Tibial nerve (tissue), 4 donors: ENCODE data around the gene MRPL40.

Experiments used
- EP300 ChIP-seq, 2 donors: sonication (generic); formaldehyde crosslinking; IDR thresholded peaks; one replicate each; pipeline ENCODE4 v1.6.1; 2017; ENCODE audit warnings: antibody characterized with exemption in 2 of 2, mild to moderate bottlenecking in 1 of 2
- POLR2A ChIP-seq, 2 donors: fragments of 450-650 bp; IDR thresholded peaks; one replicate each; pipeline ENCODE4 v1.6.1; 2017; ENCODE audit warnings: antibody characterized with exemption in 2 of 2, mild to moderate bottlenecking in 2 of 2, moderate library complexity in 2 of 2
- TF ChIP-seq, protein P1 (sequence below), 5 experiments: fragments of 200-600 bp in 3 of 5; fragments of 450-650 bp in 2 of 5; sonication (generic) in 3 of 5; IDR thresholded peaks; one replicate each; pipeline ENCODE4 v1.5.1; 2016 to 2019; ENCODE audit warnings: antibody characterized with exemption in 5 of 5, mild to moderate bottlenecking in 3 of 5, moderate library complexity in 2 of 5

DNA sequence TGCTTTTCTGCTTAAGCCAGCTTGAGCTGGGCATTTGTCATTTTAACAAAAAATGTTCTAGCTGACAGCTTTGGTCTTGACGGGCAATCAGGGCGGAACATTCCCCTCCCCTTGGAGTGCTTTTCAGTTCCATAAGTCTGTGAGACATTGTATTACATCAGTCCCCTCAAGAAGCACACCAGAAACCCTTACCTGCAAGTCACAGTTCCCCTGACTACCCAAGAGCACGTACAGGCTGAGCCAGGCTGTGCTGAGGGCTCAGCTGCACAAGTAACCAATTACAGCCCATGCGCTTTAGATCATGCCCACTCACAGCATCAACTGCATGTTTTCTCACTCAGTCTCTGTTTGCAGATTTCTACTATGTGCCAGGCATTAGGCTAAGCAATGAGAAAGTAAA is 19.9 kb upstream of the MRPL40 start:
- TF ChIP-seq, protein P1, sequence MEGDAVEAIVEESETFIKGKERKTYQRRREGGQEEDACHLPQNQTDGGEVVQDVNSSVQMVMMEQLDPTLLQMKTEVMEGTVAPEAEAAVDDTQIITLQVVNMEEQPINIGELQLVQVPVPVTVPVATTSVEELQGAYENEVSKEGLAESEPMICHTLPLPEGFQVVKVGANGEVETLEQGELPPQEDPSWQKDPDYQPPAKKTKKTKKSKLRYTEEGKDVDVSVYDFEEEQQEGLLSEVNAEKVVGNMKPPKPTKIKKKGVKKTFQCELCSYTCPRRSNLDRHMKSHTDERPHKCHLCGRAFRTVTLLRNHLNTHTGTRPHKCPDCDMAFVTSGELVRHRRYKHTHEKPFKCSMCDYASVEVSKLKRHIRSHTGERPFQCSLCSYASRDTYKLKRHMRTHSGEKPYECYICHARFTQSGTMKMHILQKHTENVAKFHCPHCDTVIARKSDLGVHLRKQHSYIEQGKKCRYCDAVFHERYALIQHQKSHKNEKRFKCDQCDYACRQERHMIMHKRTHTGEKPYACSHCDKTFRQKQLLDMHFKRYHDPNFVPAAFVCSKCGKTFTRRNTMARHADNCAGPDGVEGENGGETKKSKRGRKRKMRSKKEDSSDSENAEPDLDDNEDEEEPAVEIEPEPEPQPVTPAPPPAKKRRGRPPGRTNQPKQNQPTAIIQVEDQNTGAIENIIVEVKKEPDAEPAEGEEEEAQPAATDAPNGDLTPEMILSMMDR (IDR thresholded peaks at IDR 0.05), result no peak
- TF ChIP-seq POLR2A (IDR thresholded peaks at IDR 0.05) (no peak), EP300 (IDR thresholded peaks at IDR 0.05) (no peak)
